Osteoblast (primary cell): Measurements from ENCODE around the gene IGDCC3. TPM values are rescaled to one million over a fixed set of nuclear protein-coding genes. Genes with fewer than 3 reads are reported as not detected.

Experiments used
- DNase-seq: peaks from one replicate; pipeline ENCODE4 v3.0.0; 2011; ENCODE audit warnings: low spot score, mixed read lengths; ENCODE audit not compliant: insufficient read length; ENCODE audit errors: missing footprints
- H2AFZ ChIP-seq: 2 replicates; pipeline ENCODE4 v1.6.0; 2011; ENCODE audit warnings: mild to moderate bottlenecking, low read length
- H3K27ac ChIP-seq: 2 replicates; pipeline ENCODE4 v1.5.1; 2011; ENCODE audit warnings: mild to moderate bottlenecking, low read depth, low read length, moderate library complexity
- H3K27me3 ChIP-seq: 2 replicates; pipeline ENCODE4 v1.6.0; 2012; ENCODE audit warnings: mild to moderate bottlenecking, control low read depth, inconsistent platforms, low read length, moderate library complexity; ENCODE audit not compliant: insufficient read depth
- H3K36me3 ChIP-seq: 2 replicates; pipeline ENCODE4 v1.5.1; 2011; ENCODE audit warnings: mild to moderate bottlenecking, low read length, control low read depth, moderate library complexity; ENCODE audit not compliant: insufficient read depth
- H3K4me1 ChIP-seq: 2 replicates; pipeline ENCODE4 v1.5.1; 2011; ENCODE audit warnings: mild to moderate bottlenecking, low read length, control low read depth, moderate library complexity; ENCODE audit not compliant: insufficient read depth
- H3K4me2 ChIP-seq: 2 replicates; pipeline ENCODE4 v1.6.0; 2011; ENCODE audit warnings: mild to moderate bottlenecking, low read length; ENCODE audit not compliant: insufficient read depth
- H3K4me3 ChIP-seq: fragments of 200-600 bp; sonication (generic); 3 replicates; pipeline ENCODE4 v1.5.1; 2012; ENCODE audit warnings: mild to moderate bottlenecking, low read length, inconsistent platforms; ENCODE audit not compliant: insufficient read depth
- H3K79me2 ChIP-seq: 2 replicates; pipeline ENCODE4 v1.6.0; 2012; ENCODE audit warnings: mild to moderate bottlenecking, low read length, control low read depth, inconsistent platforms; ENCODE audit not compliant: insufficient read depth
- H3K9me3 ChIP-seq: 2 replicates; pipeline ENCODE4 v1.5.1; 2011; ENCODE audit warnings: low read depth, low read length, control low read depth
- H4K20me1 ChIP-seq: 2 replicates; pipeline ENCODE4 v1.6.0; 2012; ENCODE audit warnings: mild to moderate bottlenecking, low read length, control low read depth; ENCODE audit not compliant: insufficient read depth
- CTCF ChIP-seq: IDR thresholded peaks from 2 replicates; pipeline ENCODE4 v1.5.1; 2011; ENCODE audit warnings: mild to moderate bottlenecking, low read depth, low read length, moderate library complexity; ENCODE audit errors: extremely low read depth
- total RNA-seq: library from RNA; depleted of rRNA; stranded (reverse); fragments of >200 nt; gene quantifications from 2 replicates; pipeline ENCODE4 v1.2.3, GENCODE V29; 2012

The IGDCC3 gene
- total RNA-seq, 1 donor, result not detected

- no peak overlapping the region for H3K27ac ChIP-seq
- DNase-seq, result no peak
- no peaks in the 10 kb centered on the region for H3K4me1 ChIP-seq
- no peaks in the 10 kb centered on the region for H3K36me3 ChIP-seq
- H3K4me2 ChIP-seq, result no peak overlapping the region
- no peak for TF ChIP-seq CTCF
- H3K9me3 ChIP-seq, result no peaks in the 10 kb centered on the region
- H3K79me2 ChIP-seq, result no peaks in the 10 kb centered on the region
- H3K4me3 ChIP-seq, result no peak overlapping the region
- peaks cover 11% of the 10 kb centered on the region for H3K27me3 ChIP-seq
- H2AFZ ChIP-seq, result no peak overlapping the region
- H4K20me1 ChIP-seq, result no peaks in the 10 kb centered on the region
These were observed 30.8 kb downstream of the IGDCC3 start for GRCh38 chr15:65346856-65347598.

- no peaks in the 10 kb centered on the region for H3K9me3 ChIP-seq
- no peak overlapping the region for H3K4me2 ChIP-seq
- no peak for DNase-seq
- H3K36me3 ChIP-seq, result no peaks in the 10 kb centered on the region
- no peaks in the 10 kb centered on the region for H3K79me2 ChIP-seq
- no peaks in the 10 kb centered on the region for H4K20me1 ChIP-seq
- TF ChIP-seq CTCF, result no peak
- H2AFZ ChIP-seq, result no peak overlapping the region
- no peak overlapping the region for H3K4me3 ChIP-seq
- no peaks in the 10 kb centered on the region for H3K4me1 ChIP-seq
- H3K27ac ChIP-seq, result no peak overlapping the region
- H3K27me3 ChIP-seq, result peaks cover 16% of the 10 kb centered on the region
These were observed 32.9 kb downstream of the IGDCC3 start for GRCh38 chr15:65344914-65345275.

GRCh38 chr15:65344214-65344913, 33.4 kb downstream of the IGDCC3 start:
- Histone ChIP-seq H3K4me1 (no peaks in the 10 kb centered on the region), H3K9me3 (no peaks in the 10 kb centered on the region), H3K4me2 (no peak overlapping the region), H4K20me1 (no peaks in the 10 kb centered on the region), H3K79me2 (no peaks in the 10 kb centered on the region), H2AFZ (no peak overlapping the region), H3K27ac (no peak overlapping the region), H3K4me3 (no peak overlapping the region), H3K36me3 (no peaks in the 10 kb centered on the region), H3K27me3 (peaks cover 15% of the 10 kb centered on the region)
- TF ChIP-seq CTCF, result no peak
- peak; percentile 73 for DNase-seq

- Histone ChIP-seq H3K79me2 (no peaks in the 10 kb centered on the region), H2AFZ (no peak overlapping the region), H3K4me1 (no peaks in the 10 kb centered on the region), H4K20me1 (no peaks in the 10 kb centered on the region), H3K36me3 (no peaks in the 10 kb centered on the region), H3K4me3 (no peak overlapping the region), H3K9me3 (no peaks in the 10 kb centered on the region), H3K27ac (no peak overlapping the region), H3K4me2 (no peak overlapping the region), H3K27me3 (peaks cover 13% of the 10 kb centered on the region)
- no peak for DNase-seq
- no peak for TF ChIP-seq CTCF
These were observed 34.3 kb downstream of the IGDCC3 start for GRCh38 chr15:65343374-65343981.
